SK-N-SH (cell line): Measurements from ENCODE around the gene CUL3. TPM values are rescaled to one million over a fixed set of nuclear protein-coding genes. Genes with fewer than 3 reads are reported as not detected.

ENCODE experiments used
- CTCF ChIA-PET: fragments of 300-600, 350-600 bp; formaldehyde crosslinking; extraction: SDS; loops from one replicate; lab custom pipeline; 2021; lab: Yijun Ruan, JAX
- POLR2A ChIA-PET: fragments of 350-600 bp; sonication (Branson Sonifier 250); formaldehyde crosslinking; extraction: SDS; loops from one replicate; lab custom pipeline; 2020; ENCODE audit warnings: antibody characterized with exemption, inconsistent platforms; lab: Yijun Ruan, JAX
- DNase-seq: peaks from one replicate; pipeline ENCODE4 v3.0.0; 2012
- H2AFZ ChIP-seq: fragments of 200-600 bp; sonication (generic); 2 replicates; pipeline ENCODE4 v1.8.1; 2016; ENCODE audit warnings: antibody characterized with exemption, mild to moderate bottlenecking, low read depth
- H3F3A ChIP-seq: fragments of 200-600 bp; sonication (generic); replicated peaks from 2 replicates; pipeline ENCODE3; 2016; ENCODE audit warnings: antibody characterized with exemption, mild to moderate bottlenecking; ENCODE audit not compliant: insufficient read depth
- H3K27ac ChIP-seq, 2 experiments: fragments of 200-500 bp in 1 of 2; fragments of 200-600 bp in 1 of 2; sonication (Bioruptor generic) in 1 of 2; sonication (generic), shearing (Covaris generic) in 1 of 2; 2 replicates each; pipeline versions ENCODE4 v1.5.1 to v1.6.1; 2014 to 2016; ENCODE audit warnings: low read depth in 2 of 2, inconsistent platforms in 1 of 2, low read length in 1 of 2, mild to moderate bottlenecking in 1 of 2, mixed read lengths in 1 of 2
- H3K27me3 ChIP-seq: fragments of 200-600 bp; sonication (generic), shearing (Covaris generic); 2 replicates; pipeline ENCODE4 v1.6.1; 2016; ENCODE audit warnings: mixed run types; ENCODE audit not compliant: insufficient read depth
- H3K36me3 ChIP-seq, 2 experiments: fragments of 200-500 bp in 1 of 2; fragments of 200-600 bp in 1 of 2; sonication (Bioruptor generic) in 1 of 2; sonication (generic) in 1 of 2; replicated peaks in 1 of 2; 2 replicates each; pipeline versions ENCODE3 to v1.5.1; 2014 to 2016; ENCODE audit warnings: low read length in 1 of 2, mild to moderate bottlenecking in 1 of 2; ENCODE audit not compliant: insufficient read depth in 2 of 2, control insufficient read depth in 1 of 2
- H3K4me1 ChIP-seq, 2 experiments: fragments of 200-500 bp in 1 of 2; fragments of 200-600 bp in 1 of 2; sonication (Bioruptor generic) in 1 of 2; sonication (generic), shearing (Covaris generic) in 1 of 2; 2 replicates each; pipeline versions ENCODE4 v1.5.1 to v1.6.1; 2014 to 2016; ENCODE audit warnings: low read depth in 1 of 2, low read length in 1 of 2, mixed run types in 1 of 2; ENCODE audit not compliant: insufficient read depth in 2 of 2, control insufficient read depth in 1 of 2
- H3K4me2 ChIP-seq: fragments of 200-600 bp; sonication (generic), shearing (Covaris generic); 2 replicates; pipeline ENCODE4 v1.6.1; 2017; ENCODE audit warnings: mixed run types
- H3K4me3 ChIP-seq, 2 experiments: fragments of 200-500 bp in 1 of 2; fragments of 200-600 bp in 1 of 2; sonication (Bioruptor generic) in 1 of 2; sonication (generic), shearing (Covaris generic) in 1 of 2; 2 replicates each; pipeline versions ENCODE4 v1.5.1 to v1.8.1; 2014 to 2016; ENCODE audit warnings: low read depth in 2 of 2, inconsistent platforms in 1 of 2, low read length in 1 of 2, mild to moderate bottlenecking in 1 of 2, mixed read lengths in 1 of 2, moderate library complexity in 1 of 2
- H3K79me2 ChIP-seq: fragments of 200-600 bp; sonication (generic); 2 replicates; pipeline ENCODE4 v1.8.1; 2017; ENCODE audit warnings: mild to moderate bottlenecking; ENCODE audit not compliant: insufficient read depth
- H3K9ac ChIP-seq: fragments of 200-600 bp; sonication (generic); 2 replicates; pipeline ENCODE4 v1.6.1; 2017; ENCODE audit warnings: mixed run types
- H3K9me2 ChIP-seq: fragments of 200-600 bp; sonication (generic); 2 replicates; pipeline ENCODE4 v1.6.1; 2017; ENCODE audit warnings: mixed run types
- H3K9me3 ChIP-seq: fragments of 200-600 bp; sonication (generic); 2 replicates; pipeline ENCODE4 v1.6.1; 2017; ENCODE audit warnings: mixed run types, mild to moderate bottlenecking, moderate library complexity
- H4K20me1 ChIP-seq: fragments of 200-600 bp; sonication (generic); 2 replicates; pipeline ENCODE4 v1.6.1; 2017; ENCODE audit warnings: mild to moderate bottlenecking, mixed run types; ENCODE audit not compliant: insufficient read depth
- FOXJ3 ChIP-seq: sonication (generic); formaldehyde crosslinking; IDR thresholded peaks from 2 replicates; pipeline ENCODE4 v1.5.1; 2020; ENCODE audit warnings: mild to moderate bottlenecking, missing genetic modification reagents
- GABPA ChIP-seq: IDR thresholded peaks from 2 replicates; pipeline ENCODE4 v1.4.0; 2012; ENCODE audit warnings: low read depth, mild to moderate bottlenecking
- GATA2 ChIP-seq: sonication (generic); formaldehyde crosslinking; IDR thresholded peaks from 2 replicates; pipeline ENCODE4 v1.5.0; 2020; ENCODE audit warnings: mild to moderate bottlenecking, missing genetic modification reagents
- IRF3 ChIP-seq: fragments of 150-350 bp; IDR thresholded peaks from 2 replicates; pipeline ENCODE4 v1.6.1; 2016; ENCODE audit warnings: mild to moderate bottlenecking, low read depth, low read length
- JUND ChIP-seq: IDR thresholded peaks from 2 replicates; pipeline ENCODE4 v1.4.0; 2012
- MEF2A ChIP-seq: IDR thresholded peaks from 2 replicates; pipeline ENCODE4 v1.4.0; 2012; ENCODE audit warnings: low read depth, borderline replicate concordance
- MXI1 ChIP-seq: IDR thresholded peaks from 2 replicates; pipeline ENCODE4 v1.6.1; 2012; ENCODE audit warnings: mild to moderate bottlenecking, low read depth, low read length, improper control_type of control experiment
- NFIC ChIP-seq: IDR thresholded peaks from 2 replicates; pipeline ENCODE4 v1.4.0; 2012; ENCODE audit warnings: borderline replicate concordance
- NRF1 ChIP-seq: IDR thresholded peaks from 2 replicates; pipeline ENCODE4 v1.6.1; 2012; ENCODE audit warnings: low read depth, mild to moderate bottlenecking, low read length
- RAD21 ChIP-seq: IDR thresholded peaks from 2 replicates; pipeline ENCODE4 v1.6.1; 2012; ENCODE audit warnings: mild to moderate bottlenecking, low read length
- REST ChIP-seq: IDR thresholded peaks from 2 replicates; pipeline ENCODE4 v1.6.1; 2012; ENCODE audit warnings: mild to moderate bottlenecking, low read depth, low read length, moderate library complexity
- RXRA ChIP-seq: IDR thresholded peaks from 2 replicates; pipeline ENCODE4 v1.4.0; 2012; ENCODE audit warnings: low read depth, mild to moderate bottlenecking, borderline replicate concordance
- TAF1 ChIP-seq: IDR thresholded peaks from 2 replicates; pipeline ENCODE4 v1.6.1; 2012; ENCODE audit warnings: low read depth, mild to moderate bottlenecking, low read length, moderate library complexity, borderline replicate concordance
- USF1 ChIP-seq: IDR thresholded peaks from 2 replicates; pipeline ENCODE4 v1.4.0; 2012; ENCODE audit warnings: low read depth, borderline replicate concordance
- USF2 ChIP-seq: fragments of 150-350 bp; IDR thresholded peaks from 2 replicates; pipeline ENCODE4 v1.6.1; 2017; ENCODE audit warnings: antibody characterized with exemption, low read length, low read depth, borderline replicate concordance
- YY1 ChIP-seq: IDR thresholded peaks from 2 replicates; pipeline ENCODE4 v1.4.0; 2012; ENCODE audit warnings: low read depth, mild to moderate bottlenecking
- WGBS: methylation state at CpG from one replicate; pipeline ENCODE4 v1.1.6; 2017; ENCODE audit warnings: low lambda C conversion rate; 5-methylcytosine and 5-hydroxymethylcytosine counted together
- polyA plus RNA-seq, 3 experiments: library from polyadenylated mRNA; depleted of rRNA; stranded (reverse); fragments of >200 nt; gene quantifications; 2 replicates each; pipeline ENCODE4 v1.2.3, GENCODE V29; 2012

CUL3 gene
- polyA plus RNA-seq, 1 of the 3 experiments (the other 2 are of a cell fraction): 17.3 TPM

GRCh38 chr2:224543939-224544338 lies 41.2 kb downstream of the CUL3 start:
- POLR2A ChIA-PET: no interaction called here
- H3K9ac ChIP-seq: no peak overlapping the region

GRCh38 chr2:224538561-224539138 lies 46.5 kb downstream of the CUL3 start:
- peaks cover 72% of the 10 kb centered on the region for H4K20me1 ChIP-seq

More at GRCh38 chr2:224543939-224544338, 41.2 kb downstream of the CUL3 start:
- CTCF ChIA-PET: no interaction called here
- Histone ChIP-seq H3K36me3 (peaks cover 17 to 25% of the 10 kb centered on the region in 2 experiments), H3K79me2 (peaks cover 99% of the 10 kb centered on the region), H2AFZ (no peak overlapping the region), H3K27ac (no peak overlapping the region), H3K9me3 (no peaks in the 10 kb centered on the region; the same call in 1 of the 2 replicates), H3K4me1 (peaks cover 0 to 13% of the 10 kb centered on the region in 2 experiments; a peak in 2 of 4 replicates), H3K4me3 (no peak overlapping the region), H3K9me2 (no peaks in the 10 kb centered on the region), H4K20me1 (peaks cover 67% of the 10 kb centered on the region), H3K4me2 (no peak overlapping the region), H3K27me3 (no peaks in the 10 kb centered on the region), H3F3A (peaks cover 11% of the 10 kb centered on the region)
- DNase-seq: no peak
- TF ChIP-seq TAF1 (no peak), YY1 (no peak), MXI1 (no peak), REST (no peak), GATA2 (no peak)

More at GRCh38 chr2:224538561-224539138, 46.5 kb downstream of the CUL3 start:
- 89% methylated on average over 4 of the region's 4 CpGs for WGBS
- Histone ChIP-seq H3K4me2 (no peak overlapping the region), H3K4me3 (no peak overlapping the region), H3K9me2 (no peaks in the 10 kb centered on the region), H3F3A (no peaks in the 10 kb centered on the region), H3K27ac (no peak overlapping the region), H2AFZ (no peak overlapping the region), H3K9ac (no peak overlapping the region), H3K27me3 (no peaks in the 10 kb centered on the region), H3K9me3 (no peaks in the 10 kb centered on the region), H3K79me2 (peaks cover 97% of the 10 kb centered on the region), H3K36me3 (peaks cover 19 to 40% of the 10 kb centered on the region in 2 experiments), H3K4me1 (no peaks in the 10 kb centered on the region; a peak in 1 of 4 replicates)
- ChIA-PET POLR2A (no interaction called here), CTCF (interaction anchor here (1.0 kb wide), 1 partner anchor 181 kb away, joined by 3 read pairs; no protein-coding TSS in a partner anchor)
- TF ChIP-seq NFIC (no peak), TAF1 (no peak), RAD21 (no peak), MEF2A (no peak), JUND (no peak), NRF1 (no peak), USF2 (no peak), RXRA (no peak), USF1 (no peak), FOXJ3 (no peak), IRF3 (no peak), GABPA (no peak)
- no peak for DNase-seq
